GM18868 (cell line): ENCODE results near the gene PRPF39.
"Not testable (repeated sequence)": the region's sequence is repeated elsewhere in the genome, so short reads cannot be mapped to it uniquely, and the experiment has no call there.

Experiments used
- ATAC-seq: cut with Tn5 transposase; IDR thresholded peaks from one replicate; pipeline ENCODE4 v1.9.1; 2021; ENCODE audit warnings: mild to moderate bottlenecking, moderate library complexity; ENCODE audit not compliant: unreplicated experiment

Gene PRPF39

GRCh38 chr14:45081096-45081495 lies 2.8 kb upstream of the PRPF39 start:
- ATAC-seq: not testable (repeated sequence)

- no peak for ATAC-seq
Measured at GRCh38 chr14:45082420-45082819, 1.5 kb upstream of the PRPF39 start.

GRCh38 chr14:45083617-45083975 lies 320 bp upstream of the PRPF39 start:
- no peak for ATAC-seq

GRCh38 chr14:45084946-45085346 lies 1.0 kb downstream of the PRPF39 start:
- ATAC-seq: no peak

- ATAC-seq: peak; percentile 91
Measured at GRCh38 chr14:45089813-45090212, 5.9 kb downstream of the PRPF39 start.

- no peak for ATAC-seq
Measured at GRCh38 chr14:45091710-45092109, 7.8 kb downstream of the PRPF39 start.

GRCh38 chr14:45094275-45094674 lies 10.4 kb downstream of the PRPF39 start:
- ATAC-seq: no peak

- ATAC-seq: no peak
Measured at GRCh38 chr14:45095143-45095542, 11.2 kb downstream of the PRPF39 start.

GRCh38 chr14:45096218-45096617 lies 12.3 kb downstream of the PRPF39 start:
- ATAC-seq: no peak

- no peak for ATAC-seq
Measured at GRCh38 chr14:45103806-45104205, 19.9 kb downstream of the PRPF39 start.

GRCh38 chr14:45104561-45104960 lies 20.6 kb downstream of the PRPF39 start:
- ATAC-seq: no peak

GRCh38 chr14:45112896-45113781 lies 29.2 kb downstream of the PRPF39 start:
- no peak for ATAC-seq

GRCh38 chr14:45114327-45114726 lies 30.4 kb downstream of the PRPF39 start:
- no peak for ATAC-seq

- no peak for ATAC-seq
Measured at GRCh38 chr14:45118594-45118993, 34.7 kb downstream of the PRPF39 start.

- peak; percentile 56 for ATAC-seq
Measured at GRCh38 chr14:45120096-45120495, 36.2 kb downstream of the PRPF39 start.

- ATAC-seq: no peak
Measured at GRCh38 chr14:45123271-45123670, 39.4 kb downstream of the PRPF39 start.

- no peak for ATAC-seq
Measured at GRCh38 chr14:45125754-45126153, 41.8 kb downstream of the PRPF39 start.

- no peak for ATAC-seq
Measured at GRCh38 chr14:45128963-45129629, 45.2 kb downstream of the PRPF39 start.

- no peak for ATAC-seq
Measured at GRCh38 chr14:45133683-45134050, 49.8 kb downstream of the PRPF39 start.

GRCh38 chr14:45134051-45134958 lies 50.4 kb downstream of the PRPF39 start, which contains the start of gene FKBP3:
Gene FKBP3 (minus strand): TSS chr14:45134481. CDS start chr14:45134456, 25 bp downstream.
- peak; percentile 89 for ATAC-seq

GRCh38 chr14:45135156-45135555 lies 51.2 kb downstream of the PRPF39 start:
- ATAC-seq: no peak
